ENCODE data around the gene SEBOX.

SEBOX gene

GRCh38 chr17:28317966-28318758 is 46.8 kb downstream of the SEBOX start:
- no peak for DNase-seq

- no peak for DNase-seq
Measured at GRCh38 chr17:28317099-28317965, 47.7 kb downstream of the SEBOX start.

- no peak for DNase-seq
Measured at GRCh38 chr17:28315846-28316705, 48.9 kb downstream of the SEBOX start.

- DNase-seq: no peak
Measured at GRCh38 chr17:28313841-28314240, 51.2 kb downstream of the SEBOX start.

All from NCI-H510A (cell line).